ENCODE data around the gene KRT40. TPM values are rescaled to one million over a fixed set of nuclear protein-coding genes. Genes with fewer than 3 reads are reported as not detected.
"Not testable (repeated sequence)": the region's sequence is repeated elsewhere in the genome, so short reads cannot be mapped to it uniquely, and the experiment has no call there.

Gene KRT40
- total RNA-seq, 1 donor from 2014 or later: not detected

DNA sequence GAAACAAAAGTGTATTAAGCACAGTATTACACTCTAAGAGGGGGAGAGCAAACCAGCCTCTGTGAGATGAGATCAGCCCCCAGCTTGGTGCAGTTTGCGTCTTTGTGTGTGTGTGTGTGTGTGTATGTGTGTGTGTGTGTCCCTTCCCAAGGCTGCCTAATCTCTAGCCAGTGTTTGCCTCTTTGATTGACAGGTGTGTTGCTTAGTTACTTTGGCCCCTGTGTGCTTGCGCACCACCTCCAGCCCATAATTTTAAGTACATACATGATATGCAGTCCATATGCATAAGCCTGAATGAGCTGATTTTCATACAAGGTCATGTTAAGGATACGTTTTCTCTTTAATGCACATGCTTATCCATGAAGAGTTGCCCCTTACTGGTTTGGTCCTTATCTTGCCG, 17.7 kb upstream of the KRT40 start:
- no peak for DNase-seq (ENCODE audit: low read depth)
- TF ChIP-seq, protein P1, sequence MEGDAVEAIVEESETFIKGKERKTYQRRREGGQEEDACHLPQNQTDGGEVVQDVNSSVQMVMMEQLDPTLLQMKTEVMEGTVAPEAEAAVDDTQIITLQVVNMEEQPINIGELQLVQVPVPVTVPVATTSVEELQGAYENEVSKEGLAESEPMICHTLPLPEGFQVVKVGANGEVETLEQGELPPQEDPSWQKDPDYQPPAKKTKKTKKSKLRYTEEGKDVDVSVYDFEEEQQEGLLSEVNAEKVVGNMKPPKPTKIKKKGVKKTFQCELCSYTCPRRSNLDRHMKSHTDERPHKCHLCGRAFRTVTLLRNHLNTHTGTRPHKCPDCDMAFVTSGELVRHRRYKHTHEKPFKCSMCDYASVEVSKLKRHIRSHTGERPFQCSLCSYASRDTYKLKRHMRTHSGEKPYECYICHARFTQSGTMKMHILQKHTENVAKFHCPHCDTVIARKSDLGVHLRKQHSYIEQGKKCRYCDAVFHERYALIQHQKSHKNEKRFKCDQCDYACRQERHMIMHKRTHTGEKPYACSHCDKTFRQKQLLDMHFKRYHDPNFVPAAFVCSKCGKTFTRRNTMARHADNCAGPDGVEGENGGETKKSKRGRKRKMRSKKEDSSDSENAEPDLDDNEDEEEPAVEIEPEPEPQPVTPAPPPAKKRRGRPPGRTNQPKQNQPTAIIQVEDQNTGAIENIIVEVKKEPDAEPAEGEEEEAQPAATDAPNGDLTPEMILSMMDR (conservative IDR thresholded peaks at IDR 0.05; ENCODE audit: low read depth, low read length): no peak
- H3K4me3 ChIP-seq (ENCODE audit: low read depth, low read length): no peak overlapping the region

DNA sequence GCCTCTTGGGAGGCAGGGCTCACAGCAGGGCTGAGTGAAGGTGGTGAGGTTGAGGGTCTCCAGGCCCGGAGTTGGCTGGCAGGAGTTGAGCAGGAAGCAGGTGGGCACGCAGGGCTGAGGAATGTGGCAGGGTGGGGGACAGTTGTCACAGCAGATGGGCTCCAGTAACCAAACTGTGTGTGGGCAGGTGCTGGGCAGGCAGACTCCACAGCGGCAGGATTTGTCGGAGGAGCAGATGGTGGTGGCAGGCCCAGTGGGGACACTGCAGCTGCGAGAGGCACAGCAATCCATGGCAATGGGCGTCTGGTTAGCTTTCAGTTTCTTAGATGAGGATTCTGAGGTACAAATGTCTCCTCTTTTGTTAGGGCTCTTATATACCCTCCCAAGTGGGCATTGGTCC, 15.4 kb upstream of the KRT40 start, which contains the start of gene KRTAP3-2:
KRTAP3-2 (minus strand) TSS at position 344 of the 400 bp plus-strand sequence; CDS start at position 291, 53 bp downstream.
- not testable (repeated sequence) for DNase-seq (ENCODE audit: low read depth); H3K4me3 ChIP-seq (ENCODE audit: low read depth, low read length)

DNA sequence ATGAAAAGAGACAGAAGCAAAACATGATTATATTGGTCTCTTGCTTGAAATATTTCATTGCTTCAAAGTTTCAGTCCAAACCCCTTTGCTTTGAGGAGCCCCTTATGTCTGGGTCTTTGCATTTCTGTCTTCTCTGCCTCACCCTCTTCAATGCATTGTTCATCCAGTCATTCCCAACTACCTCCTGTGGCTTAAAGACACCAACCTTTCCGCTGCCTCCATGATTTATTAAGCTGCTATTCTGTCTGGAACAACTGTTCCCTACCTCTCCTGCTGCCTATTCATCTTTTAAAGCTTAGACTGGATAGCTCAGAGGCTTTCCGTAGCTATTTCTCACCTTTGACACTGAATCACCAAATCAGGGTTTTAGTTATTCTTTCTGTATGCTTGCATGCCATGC, 13.2 kb upstream of the KRT40 start:
- no peak for DNase-seq (ENCODE audit: low read depth)
- TF ChIP-seq, protein P1 (conservative IDR thresholded peaks at IDR 0.05; ENCODE audit: low read depth, low read length): no peak
- no peak overlapping the region for H3K4me3 ChIP-seq (ENCODE audit: low read depth, low read length)

DNA sequence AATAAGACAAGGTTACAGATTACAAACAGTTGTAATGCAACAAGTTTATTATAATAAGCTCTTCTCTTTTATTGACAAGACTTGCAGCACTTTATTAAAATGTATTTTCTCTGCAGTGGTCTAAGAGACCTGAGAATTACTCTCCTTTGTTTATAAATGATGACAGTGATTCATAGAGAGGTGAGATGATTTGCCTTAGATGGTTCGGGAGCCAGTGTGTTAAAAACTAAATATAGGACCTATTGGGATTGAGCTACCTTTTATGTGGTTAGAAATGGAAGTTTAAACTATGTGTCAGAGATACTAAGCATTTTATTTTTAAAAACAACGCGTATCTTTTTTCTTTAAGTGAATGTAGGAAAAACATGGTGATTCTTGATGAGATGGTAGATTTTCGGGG, 12.7 kb upstream of the KRT40 start:
- TF ChIP-seq, protein P1 (conservative IDR thresholded peaks at IDR 0.05; ENCODE audit: low read depth, low read length): no peak
- no peak for DNase-seq (ENCODE audit: low read depth)
- H3K4me3 ChIP-seq (ENCODE audit: low read depth, low read length): no peak overlapping the region

DNA sequence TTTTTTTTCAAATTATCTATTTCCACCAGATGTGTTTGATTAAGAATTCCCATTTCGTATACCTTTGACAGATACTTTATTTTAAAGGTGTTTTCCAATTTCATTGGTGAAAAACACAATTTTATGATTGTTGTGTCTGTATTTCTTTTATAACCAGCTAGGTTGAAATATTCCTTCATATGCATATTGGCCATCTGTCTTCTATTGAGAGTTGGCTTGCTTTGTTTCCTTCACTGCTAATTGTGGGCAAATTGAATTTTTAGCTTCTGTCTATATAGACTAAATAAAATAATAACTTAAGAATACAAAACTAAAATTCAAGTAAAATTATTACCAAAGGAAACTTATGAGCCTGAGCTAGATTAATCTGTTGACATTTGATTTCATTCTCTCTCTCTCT, 11.0 kb upstream of the KRT40 start:
- H3K4me3 ChIP-seq (ENCODE audit: low read depth, low read length): no peak overlapping the region
- TF ChIP-seq, protein P1 (conservative IDR thresholded peaks at IDR 0.05; ENCODE audit: low read depth, low read length): no peak
- DNase-seq (ENCODE audit: low read depth): no peak

DNA sequence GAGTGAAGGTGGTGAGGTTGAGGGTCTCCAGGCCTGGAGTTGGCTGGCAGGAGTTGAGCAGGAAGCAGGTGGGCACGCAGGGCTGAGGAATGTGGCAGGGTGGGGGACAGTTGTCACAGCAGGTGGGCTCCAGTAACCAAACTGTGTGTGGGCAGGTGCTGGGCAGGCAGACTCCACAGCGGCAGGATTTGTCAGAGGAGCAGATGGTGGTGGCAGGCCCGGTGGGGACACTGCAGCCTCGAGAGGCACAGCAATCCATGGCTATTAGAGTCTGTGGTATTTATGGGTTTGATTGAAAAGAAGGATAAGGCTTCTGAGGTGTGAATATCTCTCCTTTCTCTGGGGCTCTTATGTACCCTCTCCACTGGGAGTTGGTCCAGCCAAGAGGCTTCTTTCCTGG, 9.7 kb upstream of the KRT40 start, which contains the start of gene KRTAP3-3:
KRTAP3-3 (minus strand) TSS at position 326 of the 400 bp plus-strand sequence; CDS start at position 259, 67 bp downstream.
- no peak within 1 kb of the TSS for H3K4me3 ChIP-seq (ENCODE audit: low read depth, low read length)
- TF ChIP-seq, protein P1 (conservative IDR thresholded peaks at IDR 0.05; ENCODE audit: low read depth, low read length): no peak
- no peak for DNase-seq (ENCODE audit: low read depth)

DNA sequence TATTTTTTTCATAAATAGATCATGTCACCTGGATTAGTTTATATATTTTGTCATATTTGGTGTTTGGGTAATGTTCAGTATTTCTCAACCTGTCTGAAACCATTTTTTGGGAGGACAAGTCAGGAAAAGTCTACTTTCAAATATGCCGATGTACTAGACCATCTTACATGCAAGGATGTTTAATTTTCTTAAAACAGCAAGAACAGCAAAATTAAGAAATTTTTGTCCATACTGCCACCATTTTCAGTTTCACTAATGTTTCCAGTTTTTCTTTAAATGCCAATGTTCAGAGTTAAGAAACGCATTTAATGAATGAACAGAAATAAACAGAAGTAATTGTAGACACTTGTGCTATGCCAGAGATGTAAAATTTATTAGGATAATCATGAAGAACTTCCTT, 9.0 kb upstream of the KRT40 start:
- DNase-seq (ENCODE audit: low read depth): no peak
- TF ChIP-seq, protein P1 (conservative IDR thresholded peaks at IDR 0.05; ENCODE audit: low read depth, low read length): no peak
- H3K4me3 ChIP-seq (ENCODE audit: low read depth, low read length): no peak overlapping the region
